Osteocyte (in vitro differentiated cells): ENCODE results near the gene UBE2E3. TPM values are rescaled to one million over a fixed set of nuclear protein-coding genes. Genes with fewer than 3 reads are reported as not detected.

Experiments used
- DNase-seq: peaks from one replicate; pipeline ENCODE4 v3.0.0; 2021; ENCODE audit warnings: mixed read lengths; ENCODE audit not compliant: unreplicated experiment; ENCODE audit errors: extremely low spot score
- H3K27ac Mint-ChIP-seq: one replicate; pipeline ENCODE4 v1.8.0; 2021; ENCODE audit warnings: mild to moderate bottlenecking, mixed read lengths; ENCODE audit not compliant: unreplicated experiment
- H3K27me3 Mint-ChIP-seq: one replicate; pipeline ENCODE4 v1.8.0; 2021; ENCODE audit warnings: mixed read lengths; ENCODE audit not compliant: unreplicated experiment
- H3K36me3 Mint-ChIP-seq: one replicate; pipeline ENCODE4 v1.8.0; 2021; ENCODE audit warnings: mixed read lengths; ENCODE audit not compliant: unreplicated experiment
- H3K4me1 Mint-ChIP-seq: one replicate; pipeline ENCODE4 v1.8.0; 2021; ENCODE audit warnings: mixed read lengths; ENCODE audit not compliant: unreplicated experiment
- H3K4me3 Mint-ChIP-seq: one replicate; pipeline ENCODE4 v1.8.0; 2021; ENCODE audit warnings: mild to moderate bottlenecking, moderate library complexity, mixed read lengths; ENCODE audit not compliant: unreplicated experiment
- H3K9me3 Mint-ChIP-seq: one replicate; pipeline ENCODE4 v1.8.0; 2021; ENCODE audit warnings: mixed read lengths; ENCODE audit not compliant: unreplicated experiment
- CTCF ChIP-seq: fragments of 200-600 bp; sonication (generic); IDR thresholded peaks from 2 replicates; pipeline ENCODE4 v1.5.0; 2021; ENCODE audit warnings: antibody characterized with exemption, mild to moderate bottlenecking, moderate library complexity
- total RNA-seq: library from RNA; stranded (reverse); gene quantifications from 2 replicates; pipeline ENCODE4 v1.2.1, GENCODE V29; 2021

The UBE2E3 gene
- total RNA-seq, 1 donor from 2014 or later = 108 TPM

GRCh38 chr2:181054256-181054655 is 73.9 kb downstream of the UBE2E3 start:
- no peak for DNase-seq
- Mint-ChIP-seq H3K4me3 (no peak overlapping the region), H3K4me1 (peaks cover 5% of the 10 kb centered on the region), H3K36me3 (no peaks in the 10 kb centered on the region), H3K27me3 (no peaks in the 10 kb centered on the region), H3K27ac (no peak overlapping the region), H3K9me3 (peaks cover 12% of the 10 kb centered on the region)
- TF ChIP-seq CTCF = no peak

DNA sequence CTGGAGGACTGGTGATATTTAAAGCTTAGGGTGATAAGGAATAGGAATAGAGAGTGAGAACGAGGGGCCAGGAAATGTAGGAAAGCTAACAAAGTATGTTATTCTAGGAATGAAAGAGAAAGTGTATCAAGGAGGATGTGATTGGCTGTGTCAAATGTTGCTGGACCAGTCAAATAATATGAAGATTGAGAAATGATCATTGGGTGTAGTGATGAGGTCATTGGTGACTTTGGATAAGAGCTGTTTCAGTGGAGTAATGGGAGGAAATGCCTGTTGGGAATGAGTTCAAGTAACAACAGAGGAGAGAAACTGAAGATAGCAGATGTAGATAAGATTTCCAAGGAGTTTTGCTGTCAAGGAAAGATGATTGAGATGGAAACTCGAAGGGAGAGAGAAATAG is 74.4 kb downstream of the UBE2E3 start:
- no peak overlapping the region for H3K27ac Mint-ChIP-seq
- no peak for DNase-seq
- TF ChIP-seq CTCF = no peak
- no peak overlapping the region for H3K4me3 Mint-ChIP-seq
- H3K4me1 Mint-ChIP-seq = peaks cover 5% of the 10 kb centered on the region
- H3K9me3 Mint-ChIP-seq = peaks cover 12% of the 10 kb centered on the region
- no peaks in the 10 kb centered on the region for H3K27me3 Mint-ChIP-seq
- H3K36me3 Mint-ChIP-seq = no peaks in the 10 kb centered on the region

GRCh38 chr2:181058378-181059269 is 78.2 kb downstream of the UBE2E3 start:
- no peaks in the 10 kb centered on the region for H3K27me3 Mint-ChIP-seq
- H3K4me3 Mint-ChIP-seq = no peak overlapping the region
- H3K27ac Mint-ChIP-seq = no peak overlapping the region
- H3K36me3 Mint-ChIP-seq = peaks cover 1% of the 10 kb centered on the region
- DNase-seq = no peak
- TF ChIP-seq CTCF = peak; percentile 58
- H3K4me1 Mint-ChIP-seq = peaks cover under 1% of the 10 kb centered on the region
- H3K9me3 Mint-ChIP-seq = peaks cover 12% of the 10 kb centered on the region

DNA sequence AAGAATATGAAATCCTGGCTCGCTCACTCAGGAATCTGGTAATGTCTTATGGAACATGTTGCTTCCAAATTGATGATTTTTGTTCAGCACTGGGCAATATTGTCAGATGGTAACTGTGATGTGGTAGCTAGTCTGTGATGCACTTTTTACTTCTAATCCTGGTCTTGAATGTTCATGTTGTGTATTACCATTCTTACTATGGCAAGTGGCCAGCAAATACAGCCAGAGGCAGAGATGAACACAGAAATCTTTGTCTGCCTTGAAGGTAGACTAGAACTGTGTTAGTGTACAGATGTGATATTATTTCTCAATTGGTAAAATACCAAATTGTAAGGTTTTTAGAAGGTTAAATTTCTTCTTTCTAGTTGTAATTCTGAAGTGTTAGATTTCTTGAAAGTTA is 83.3 kb downstream of the UBE2E3 start:
- H3K4me1 Mint-ChIP-seq = peaks cover 2% of the 10 kb centered on the region
- no peak overlapping the region for H3K4me3 Mint-ChIP-seq
- peaks cover 10% of the 10 kb centered on the region for H3K36me3 Mint-ChIP-seq
- no peak for TF ChIP-seq CTCF
- no peak overlapping the region for H3K27ac Mint-ChIP-seq
- no peaks in the 10 kb centered on the region for H3K27me3 Mint-ChIP-seq
- no peaks in the 10 kb centered on the region for H3K9me3 Mint-ChIP-seq
- DNase-seq = no peak

DNA sequence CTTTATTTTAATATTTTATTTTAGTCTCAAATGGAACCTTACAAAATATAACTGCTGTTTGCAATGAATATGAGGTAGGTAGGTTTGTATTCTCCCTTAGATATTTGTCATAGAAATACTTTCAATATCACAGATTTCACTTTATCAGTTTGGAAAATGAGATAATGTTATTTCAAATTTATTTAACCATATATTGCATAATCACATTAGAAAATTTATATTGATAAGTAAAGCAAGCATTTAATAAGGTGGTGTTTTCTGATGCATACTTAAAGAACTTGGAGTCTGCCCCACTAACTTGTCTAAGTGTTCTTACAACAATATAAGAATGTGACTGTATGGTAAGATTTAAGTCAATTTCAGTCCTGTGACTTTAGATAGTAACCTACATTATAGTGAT is 85.1 kb downstream of the UBE2E3 start:
- H3K4me3 Mint-ChIP-seq = no peak overlapping the region
- no peak for DNase-seq
- peaks cover 9% of the 10 kb centered on the region for H3K36me3 Mint-ChIP-seq
- no peak for TF ChIP-seq CTCF
- H3K27me3 Mint-ChIP-seq = no peaks in the 10 kb centered on the region
- H3K9me3 Mint-ChIP-seq = no peaks in the 10 kb centered on the region
- H3K27ac Mint-ChIP-seq = no peak overlapping the region
- peaks cover 2% of the 10 kb centered on the region for H3K4me1 Mint-ChIP-seq
